IMR-90 (cell line): Measurements from ENCODE around the gene TSBP1.

Source experiments
- CHD1 ChIP-seq: IDR thresholded peaks from 2 replicates; pipeline ENCODE4 v1.6.1; 2012; ENCODE audit warnings: low read depth, low read length, improper control_type of control experiment
- CTCF ChIP-seq: conservative IDR thresholded peaks from 2 replicates; pipeline ENCODE4 v1.5.1; 2012; ENCODE audit warnings: mild to moderate bottlenecking, low read depth, low read length, improper control_type of control experiment
- FOS ChIP-seq: fragments of 150-350 bp; IDR thresholded peaks from 2 replicates; pipeline ENCODE4 v1.6.1; 2016; ENCODE audit warnings: low read depth, low read length
- MAFK ChIP-seq: IDR thresholded peaks from 2 replicates; pipeline ENCODE4 v1.6.1; 2012; ENCODE audit warnings: low read depth, low read length, improper control_type of control experiment
- MAZ ChIP-seq: IDR thresholded peaks from 2 replicates; pipeline ENCODE4 v1.6.1; 2012; ENCODE audit warnings: low read depth, mild to moderate bottlenecking, low read length, improper control_type of control experiment, moderate library complexity, borderline replicate concordance
- MXI1 ChIP-seq: IDR thresholded peaks from 2 replicates; pipeline ENCODE4 v1.6.1; 2012; ENCODE audit warnings: low read depth, mild to moderate bottlenecking, low read length, moderate library complexity, borderline replicate concordance
- POLR2A ChIP-seq: IDR thresholded peaks from 2 replicates; pipeline ENCODE4 v1.6.1; 2012; ENCODE audit warnings: mild to moderate bottlenecking, low read depth, low read length
- RCOR1 ChIP-seq: IDR thresholded peaks from 2 replicates; pipeline ENCODE4 v1.6.1; 2012; ENCODE audit warnings: mild to moderate bottlenecking, low read length, improper control_type of control experiment; ENCODE audit not compliant: insufficient replicate concordance
- SMC3 ChIP-seq: fragments of 150-350 bp; IDR thresholded peaks from 2 replicates; pipeline ENCODE4 v1.6.1; 2016; ENCODE audit warnings: low read depth, mild to moderate bottlenecking, antibody characterized with exemption, low read length, moderate library complexity

- TF ChIP-seq MXI1 (no peak), CTCF (no peak), CHD1 (no peak), POLR2A (no peak), FOS (no peak), RCOR1 (no peak), SMC3 (no peak), MAZ (no peak), MAFK (no peak)
Observed at GRCh38 chr6:32410906-32411305, 39.2 kb upstream of the TSBP1 start.
